ENCODE measurements around the gene CAB39L. TPM values are rescaled to one million over a fixed set of nuclear protein-coding genes. Genes with fewer than 3 reads are reported as not detected.

CAB39L gene
- total RNA-seq, 3 donors from 2014 or later, result 8.5 to 87.2 (median 9.6) TPM

DNA sequence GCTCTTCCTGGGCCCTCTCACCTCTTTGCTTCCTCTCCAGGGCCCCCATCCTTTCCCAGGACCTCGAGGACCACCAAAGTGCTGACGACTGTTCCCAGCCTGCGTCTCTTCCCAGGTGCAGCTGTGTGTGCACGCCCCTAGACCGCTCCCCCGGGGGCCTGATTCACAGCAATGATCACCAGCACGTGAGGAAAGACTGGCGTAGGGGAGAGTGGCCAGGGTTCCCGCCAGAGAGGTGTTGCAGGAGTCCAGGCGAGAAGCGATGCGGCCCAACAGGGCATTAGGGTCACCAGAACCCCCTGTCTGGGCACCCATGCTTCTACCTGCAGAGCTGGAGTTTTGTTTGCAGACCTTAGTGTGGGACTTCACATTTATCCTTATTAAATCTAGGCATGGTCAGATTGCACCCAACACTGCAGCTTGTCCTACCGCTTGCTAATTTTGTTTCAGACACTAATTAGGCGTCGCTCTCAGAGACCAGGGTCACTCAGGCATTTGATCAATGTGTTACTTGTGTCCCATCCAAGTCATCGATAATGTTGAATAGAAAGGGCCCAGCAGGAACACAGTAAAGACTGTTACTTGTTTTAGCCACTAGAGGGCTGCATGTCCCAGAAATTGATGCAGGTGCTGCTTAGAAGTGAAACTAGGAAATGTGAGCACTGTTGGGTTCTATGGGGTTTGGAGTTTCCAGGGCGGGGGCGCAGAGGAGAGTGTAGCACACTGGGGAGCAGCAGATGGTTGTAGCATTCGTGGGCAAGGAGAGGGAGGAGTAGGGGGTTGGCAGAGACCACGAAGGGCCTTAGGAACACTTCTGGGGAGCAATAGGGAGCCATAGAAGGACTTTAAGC lies 142.9 kb downstream of the CAB39L start:
- ATAC-seq (peak; percentile 93), DNase-seq (peak; percentile 63 to 66 (median 63))
- Histone ChIP-seq H3K4me1 (ENCODE audit: low read depth) (peaks cover 6% of the 10 kb centered on the region), H3K4me3 (no peak overlapping the region), H3K9me3 (no peaks in the 10 kb centered on the region), H3K36me3 (ENCODE audit: low read depth) (no peaks in the 10 kb centered on the region)
- TF ChIP-seq, protein P1, sequence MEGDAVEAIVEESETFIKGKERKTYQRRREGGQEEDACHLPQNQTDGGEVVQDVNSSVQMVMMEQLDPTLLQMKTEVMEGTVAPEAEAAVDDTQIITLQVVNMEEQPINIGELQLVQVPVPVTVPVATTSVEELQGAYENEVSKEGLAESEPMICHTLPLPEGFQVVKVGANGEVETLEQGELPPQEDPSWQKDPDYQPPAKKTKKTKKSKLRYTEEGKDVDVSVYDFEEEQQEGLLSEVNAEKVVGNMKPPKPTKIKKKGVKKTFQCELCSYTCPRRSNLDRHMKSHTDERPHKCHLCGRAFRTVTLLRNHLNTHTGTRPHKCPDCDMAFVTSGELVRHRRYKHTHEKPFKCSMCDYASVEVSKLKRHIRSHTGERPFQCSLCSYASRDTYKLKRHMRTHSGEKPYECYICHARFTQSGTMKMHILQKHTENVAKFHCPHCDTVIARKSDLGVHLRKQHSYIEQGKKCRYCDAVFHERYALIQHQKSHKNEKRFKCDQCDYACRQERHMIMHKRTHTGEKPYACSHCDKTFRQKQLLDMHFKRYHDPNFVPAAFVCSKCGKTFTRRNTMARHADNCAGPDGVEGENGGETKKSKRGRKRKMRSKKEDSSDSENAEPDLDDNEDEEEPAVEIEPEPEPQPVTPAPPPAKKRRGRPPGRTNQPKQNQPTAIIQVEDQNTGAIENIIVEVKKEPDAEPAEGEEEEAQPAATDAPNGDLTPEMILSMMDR (IDR thresholded peaks at IDR 0.05), result peak; percentile 47
- intact Hi-C loops (cut with DNase I, micrococcal nuclease), result loop anchor here (2.0 to 10.0 kb wide), 4 partner anchors 134 to 314 kb away; no protein-coding TSS in a partner anchor

DNA sequence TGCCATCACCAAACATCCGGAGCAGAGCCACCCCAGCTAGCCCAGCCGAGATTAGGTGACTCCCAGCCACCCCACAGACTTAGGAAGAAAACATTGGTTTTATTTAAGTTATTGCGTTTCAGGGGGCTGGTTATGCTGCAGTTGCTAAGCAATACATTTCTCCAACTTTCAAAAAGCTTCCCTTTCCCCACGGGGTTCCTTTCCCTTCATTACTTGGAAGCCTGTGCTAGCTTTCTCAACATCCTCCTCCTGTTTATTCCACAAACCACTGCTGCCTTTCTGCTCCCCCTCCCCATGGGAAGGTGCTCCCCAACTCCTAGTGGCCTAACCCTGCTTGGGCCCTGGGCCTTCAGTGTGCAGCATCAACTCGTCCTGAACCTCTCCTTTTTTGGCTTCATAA lies 143.6 kb downstream of the CAB39L start:
- no peaks in the 10 kb centered on the region for H3K36me3 ChIP-seq (ENCODE audit: low read depth)
- TF ChIP-seq, protein P1 (IDR thresholded peaks at IDR 0.05), result no peak
- peaks cover 6% of the 10 kb centered on the region for H3K4me1 ChIP-seq (ENCODE audit: low read depth)
- DNase-seq (no peak), ATAC-seq (no peak)
- H3K9me3 ChIP-seq, result no peaks in the 10 kb centered on the region
- H3K4me3 ChIP-seq, result no peak overlapping the region
- intact Hi-C loops (cut with DNase I, micrococcal nuclease), result loop anchor here (2.0 to 10.0 kb wide), 4 partner anchors 135 to 315 kb away; no protein-coding TSS in a partner anchor

DNA sequence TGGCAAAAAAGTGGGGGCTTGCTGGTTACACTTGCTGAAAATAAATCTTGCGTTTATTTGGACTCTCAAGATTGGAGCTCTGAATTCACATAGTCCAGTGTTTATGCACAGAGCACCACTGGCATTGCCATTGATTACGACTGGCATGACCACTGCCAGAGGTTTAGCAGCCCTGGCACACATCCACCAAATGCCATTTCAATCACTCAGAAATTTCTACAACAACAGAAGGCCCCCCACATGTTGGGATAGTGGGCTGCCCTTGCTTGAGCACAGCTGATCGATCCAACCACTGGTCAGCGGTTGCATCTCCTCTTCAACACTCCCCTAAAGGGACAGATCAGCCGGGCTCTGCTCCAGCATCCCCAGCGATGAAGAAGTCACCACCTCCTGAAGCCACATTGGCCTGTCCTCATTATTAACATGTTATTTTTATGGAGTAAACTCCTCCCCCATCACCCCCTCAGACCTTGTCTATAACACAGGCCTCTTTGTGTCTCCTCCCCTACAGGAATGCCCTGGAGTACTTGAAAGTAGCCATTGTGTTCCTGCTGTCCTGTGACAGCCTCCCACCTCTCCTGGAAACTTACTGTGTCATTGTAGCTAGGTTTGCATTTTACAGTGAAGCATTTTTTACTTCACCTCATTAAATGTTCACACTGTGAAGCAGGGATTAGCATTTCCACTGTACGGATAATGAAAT lies 144.8 kb downstream of the CAB39L start:
- Histone ChIP-seq H3K36me3 (ENCODE audit: low read depth) (no peaks in the 10 kb centered on the region), H3K4me3 (no peak overlapping the region), H3K4me1 (ENCODE audit: low read depth) (peaks cover 6% of the 10 kb centered on the region), H3K9me3 (no peaks in the 10 kb centered on the region)
- intact Hi-C loops (cut with DNase I, micrococcal nuclease), result no loop called here
- DNase-seq (no peak), ATAC-seq (no peak)
- TF ChIP-seq, protein P1 (IDR thresholded peaks at IDR 0.05), result no peak

DNA sequence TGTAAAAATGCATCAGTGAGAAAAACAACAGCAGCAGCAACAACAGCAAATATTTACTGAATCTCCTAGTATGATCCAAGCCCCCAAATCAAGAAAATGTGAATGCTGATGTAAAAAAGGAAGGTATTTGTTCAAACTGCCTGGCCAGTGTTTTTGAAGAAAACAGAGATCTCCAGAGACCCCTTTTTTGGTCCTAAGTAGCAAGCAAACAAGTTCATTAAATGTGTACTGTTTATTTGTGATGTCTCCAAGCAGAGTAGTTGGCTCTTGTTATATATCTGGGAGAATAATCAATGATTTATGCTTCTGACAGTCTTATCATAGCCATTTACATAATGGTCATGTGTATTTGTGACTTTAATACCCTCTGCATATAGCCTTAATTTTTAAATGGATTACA lies 145.4 kb downstream of the CAB39L start:
- Histone ChIP-seq H3K9me3 (no peaks in the 10 kb centered on the region), H3K4me1 (ENCODE audit: low read depth) (peaks cover 6% of the 10 kb centered on the region), H3K36me3 (ENCODE audit: low read depth) (no peaks in the 10 kb centered on the region), H3K4me3 (no peak overlapping the region)
- TF ChIP-seq, protein P1 (IDR thresholded peaks at IDR 0.05), result no peak
- ATAC-seq (no peak), DNase-seq (no peak)
- intact Hi-C loops (cut with DNase I, micrococcal nuclease), result no loop called here

DNA sequence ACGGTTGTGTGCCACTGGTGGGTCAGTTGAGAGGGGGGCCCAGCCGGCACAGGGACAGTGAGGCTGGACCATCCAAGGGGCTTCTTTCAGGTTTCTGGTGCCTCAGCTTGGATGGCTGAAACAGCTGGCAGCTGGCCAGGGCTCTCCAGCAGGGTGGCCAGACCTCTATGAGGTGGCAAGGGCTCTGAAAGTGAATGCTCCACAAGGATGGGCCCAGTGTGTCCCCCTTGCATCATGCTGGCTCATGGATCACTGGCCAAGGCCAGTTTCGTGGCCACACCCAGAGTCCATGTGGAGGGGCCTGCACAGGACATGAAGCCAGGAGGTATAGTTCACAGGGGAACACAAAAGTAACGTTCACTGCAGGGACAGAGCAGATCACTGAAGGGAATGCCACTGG lies 146.5 kb downstream of the CAB39L start:
- intact Hi-C loops (cut with DNase I, micrococcal nuclease), result no loop called here
- DNase-seq, result no peak
- Histone ChIP-seq H3K4me3 (no peak overlapping the region), H3K36me3 (ENCODE audit: low read depth) (no peaks in the 10 kb centered on the region), H3K4me1 (ENCODE audit: low read depth) (peaks cover 6% of the 10 kb centered on the region), H3K9me3 (no peaks in the 10 kb centered on the region)
- TF ChIP-seq, protein P1 (IDR thresholded peaks at IDR 0.05), result no peak
- ATAC-seq, result no peak

Data from mucosa of descending colon (tissue), 3 donors.